GM23338 (cell line): ENCODE measurements around the gene PRR35. TPM values are rescaled to one million over a fixed set of nuclear protein-coding genes. Genes with fewer than 3 reads are reported as not detected.
A peak's percentile ranks its signal among the peaks of the same experiment; 100 is the strongest.

Experiments
- ATAC-seq: fragments of 200-7000 bp; cut with Tn5 transposase; 3 replicates; pipeline ENCODE4 v1.9.1; 2020
- DNase-seq: peaks from one replicate; pipeline ENCODE4 v3.0.0-alpha.2; 2015; ENCODE audit warnings: low spot score
- H2AFZ ChIP-seq: fragments of 200-600 bp; sonication (generic); 2 replicates; pipeline ENCODE4 v1.8.0; 2016; ENCODE audit warnings: antibody characterized with exemption, mild to moderate bottlenecking, moderate library complexity
- H3F3A ChIP-seq: fragments of 200-600 bp; sonication (generic); replicated peaks from 2 replicates; pipeline ENCODE4 v1.8.0; 2017; ENCODE audit warnings: antibody characterized with exemption, mixed run types, low read depth
- H3K27ac ChIP-seq: fragments of 200-600 bp; sonication (generic); 2 replicates; pipeline ENCODE4 v1.6.1; 2016; ENCODE audit warnings: low read depth
- H3K27me3 ChIP-seq: fragments of 200-600 bp; sonication (generic); 2 replicates; pipeline ENCODE4 v1.8.0; 2016; ENCODE audit warnings: mild to moderate bottlenecking, mixed run types, moderate library complexity; ENCODE audit not compliant: insufficient read depth
- H3K36me3 ChIP-seq: fragments of 200-600 bp; sonication (generic); 2 replicates; pipeline ENCODE4 v1.8.0; 2016; ENCODE audit warnings: mild to moderate bottlenecking; ENCODE audit not compliant: insufficient read depth
- H3K4me1 ChIP-seq: fragments of 200-600 bp; sonication (generic); 2 replicates; pipeline ENCODE4 v1.8.0; 2016; ENCODE audit warnings: mild to moderate bottlenecking, moderate library complexity; ENCODE audit not compliant: insufficient read depth
- H3K4me2 ChIP-seq: fragments of 200-600 bp; sonication (generic); 2 replicates; pipeline ENCODE4 v1.7.1; 2017; ENCODE audit warnings: mixed run types
- H3K4me3 ChIP-seq: fragments of 200-600 bp; sonication (generic); 2 replicates; pipeline ENCODE4 v1.6.1; 2016; ENCODE audit warnings: mixed run types
- H3K79me2 ChIP-seq: fragments of 200-600 bp; sonication (generic); replicated peaks from 2 replicates; pipeline ENCODE4 v1.8.0; 2017; ENCODE audit warnings: mild to moderate bottlenecking; ENCODE audit not compliant: insufficient read depth
- H3K9me2 ChIP-seq: fragments of 200-600 bp; sonication (generic); 2 replicates; pipeline ENCODE4 v1.8.0; 2017; ENCODE audit not compliant: insufficient read depth
- H4K20me1 ChIP-seq: fragments of 200-600 bp; sonication (generic); replicated peaks from 2 replicates; pipeline ENCODE4 v1.8.0; 2017; ENCODE audit warnings: mild to moderate bottlenecking; ENCODE audit not compliant: insufficient read depth
- H3K27ac Mint-ChIP-seq: 2 replicates; pipeline ENCODE4 v1.8.0; 2020; ENCODE audit warnings: inconsistent platforms, mild to moderate bottlenecking, moderate library complexity, mixed read lengths
- H3K27me3 Mint-ChIP-seq: 3 replicates; pipeline ENCODE4 v1.8.0; 2022; ENCODE audit warnings: low read depth, mild to moderate bottlenecking, moderate library complexity, mixed read lengths, inconsistent platforms; ENCODE audit not compliant: insufficient read depth, poor library complexity
- H3K36me3 Mint-ChIP-seq: 3 replicates; pipeline ENCODE4 v1.8.0; 2021; ENCODE audit warnings: low read depth, mild to moderate bottlenecking, inconsistent platforms, moderate library complexity, mixed read lengths
- H3K4me1 Mint-ChIP-seq: 3 replicates; pipeline ENCODE4 v1.8.0; 2020; ENCODE audit warnings: mild to moderate bottlenecking, inconsistent platforms, mixed read lengths
- H3K4me3 Mint-ChIP-seq: 3 replicates; pipeline ENCODE4 v1.8.0; 2021; ENCODE audit warnings: moderate library complexity, mild to moderate bottlenecking, inconsistent platforms, mixed read lengths
- H3K9me3 Mint-ChIP-seq: 3 replicates; pipeline ENCODE4 v1.8.0; 2020; ENCODE audit warnings: moderate library complexity, mild to moderate bottlenecking, inconsistent platforms, mixed read lengths
- CREB1 ChIP-seq: fragments of 250-450 bp; sonication (Bioruptor Pico); IDR thresholded peaks from 2 replicates; pipeline ENCODE4 v1.5.0; 2020; ENCODE audit warnings: low read depth, mild to moderate bottlenecking, moderate library complexity
- ETS1 ChIP-seq: IDR thresholded peaks from 2 replicates; pipeline ENCODE4 v1.6.1; 2016; ENCODE audit warnings: antibody characterized with exemption
- EZH2 ChIP-seq: fragments of 200-600 bp; sonication (generic); IDR thresholded peaks from one replicate; pipeline ENCODE4 v1.8.0; 2017; ENCODE audit warnings: antibody characterized with exemption, mild to moderate bottlenecking, low read depth; ENCODE audit not compliant: unreplicated experiment
- EZH2phosphoT487 ChIP-seq: fragments of 200-600 bp; sonication (generic); IDR thresholded peaks from one replicate; pipeline ENCODE4 v1.8.1; 2018; ENCODE audit warnings: antibody characterized with exemption; ENCODE audit not compliant: unreplicated experiment
- JUNB ChIP-seq: IDR thresholded peaks from one replicate; pipeline ENCODE4 v1.6.1; 2016; ENCODE audit warnings: antibody characterized with exemption; ENCODE audit not compliant: unreplicated experiment
- NANOG ChIP-seq: IDR thresholded peaks from 2 replicates; pipeline ENCODE4 v1.6.1; 2016; ENCODE audit warnings: antibody characterized with exemption, borderline replicate concordance
- POLR2AphosphoS5 ChIP-seq: IDR thresholded peaks from 2 replicates; pipeline ENCODE4 v1.6.1; 2016; ENCODE audit warnings: antibody characterized with exemption, low read depth
- REST ChIP-seq: IDR thresholded peaks from one replicate; pipeline ENCODE4 v1.6.1; 2018; ENCODE audit warnings: antibody characterized with exemption; ENCODE audit not compliant: unreplicated experiment
- STAT1 ChIP-seq: IDR thresholded peaks from one replicate; pipeline ENCODE4 v1.6.1; 2016; ENCODE audit warnings: antibody characterized with exemption; ENCODE audit not compliant: unreplicated experiment
- ZNF114 ChIP-seq: fragments of 250-450 bp; sonication (Bioruptor Pico); IDR thresholded peaks from 2 replicates; pipeline ENCODE4 v1.5.0; 2020; ENCODE audit warnings: mild to moderate bottlenecking, moderate library complexity
- ZNF331 ChIP-seq: fragments of 250-450 bp; sonication (Bioruptor Pico); IDR thresholded peaks from 2 replicates; pipeline ENCODE4 v1.5.0; 2020; ENCODE audit warnings: low read depth, mild to moderate bottlenecking, moderate library complexity
- ZNF462 ChIP-seq: fragments of 250-450 bp; sonication (Bioruptor Pico); IDR thresholded peaks from 2 replicates; pipeline ENCODE4 v1.5.0; 2020; ENCODE audit warnings: mild to moderate bottlenecking, moderate library complexity
- polyA plus RNA-seq: library from polyadenylated mRNA; unstranded; fragments of >200 nt; fragmentation: Nextera tagmentation; extraction: Ambion mirVana; gene quantifications from 2 replicates; pipeline ENCODE4 v1.2.1, GENCODE V29; 2016
- total RNA-seq: library from RNA; depleted of rRNA; stranded (reverse); fragments of >200 nt; shearing (Covaris generic); gene quantifications from 2 replicates; pipeline ENCODE4 v1.2.3, GENCODE V29; 2014
- TF ChIP-seq, protein P1 (sequence below), 2 experiments: fragments of 200-600 bp in 1 of 2; sonication (generic) in 1 of 2; conservative IDR thresholded peaks; 2 replicates each; pipeline versions ENCODE4 v1.5.1 to v1.6.1; 2016 to 2017; ENCODE audit warnings: antibody characterized with exemption in 2 of 2, low read depth in 2 of 2, mild to moderate bottlenecking in 2 of 2, moderate library complexity in 1 of 2

Gene PRR35
- total and polyA plus RNA-seq, 2 experiments from 2014 or later, result 0.32 to 1.4 TPM

- peak overlapping the region; percentile 92 for H3K4me2 ChIP-seq
- no peak overlapping the region for H3K27ac ChIP-seq
- H3K79me2 ChIP-seq, result peaks cover 64% of the 10 kb centered on the region
- no peaks in the 10 kb centered on the region; the same call in 2 of the 3 replicates for H3K9me3 Mint-ChIP-seq
- H4K20me1 ChIP-seq, result peaks cover 42% of the 10 kb centered on the region
- peak overlapping the region; percentile 86 for H3K4me3 Mint-ChIP-seq
- H3K27me3 ChIP-seq, result no peaks in the 10 kb centered on the region
- H3K36me3 ChIP-seq, result no peaks in the 10 kb centered on the region
- ATAC-seq (no peak), DNase-seq (no peak)
- no peak overlapping the region for H2AFZ ChIP-seq
- H3K4me1 Mint-ChIP-seq, result peaks cover 20% of the 10 kb centered on the region
- H3K36me3 Mint-ChIP-seq, result peaks cover 5% of the 10 kb centered on the region; the same call in 2 of the 3 replicates
- H3K4me1 ChIP-seq, result peaks cover 6% of the 10 kb centered on the region; the same call in 1 of the 2 replicates
- no peak for TF ChIP-seq ETS1
- no peak for TF ChIP-seq ZNF114 (CRISPR knock-in tag)
- TF ChIP-seq ZNF331 (CRISPR knock-in tag), result no peak
- TF ChIP-seq STAT1, result no peak
- TF ChIP-seq REST, result no peak
- TF ChIP-seq NANOG, result no peak
- no peak for TF ChIP-seq EZH2
- TF ChIP-seq EZH2phosphoT487, result no peak
- no peak for TF ChIP-seq POLR2AphosphoS5
- no peak for TF ChIP-seq JUNB
- TF ChIP-seq CREB1, result no peak
- no peak for TF ChIP-seq ZNF462 (CRISPR knock-in tag)
- TF ChIP-seq, protein P1, sequence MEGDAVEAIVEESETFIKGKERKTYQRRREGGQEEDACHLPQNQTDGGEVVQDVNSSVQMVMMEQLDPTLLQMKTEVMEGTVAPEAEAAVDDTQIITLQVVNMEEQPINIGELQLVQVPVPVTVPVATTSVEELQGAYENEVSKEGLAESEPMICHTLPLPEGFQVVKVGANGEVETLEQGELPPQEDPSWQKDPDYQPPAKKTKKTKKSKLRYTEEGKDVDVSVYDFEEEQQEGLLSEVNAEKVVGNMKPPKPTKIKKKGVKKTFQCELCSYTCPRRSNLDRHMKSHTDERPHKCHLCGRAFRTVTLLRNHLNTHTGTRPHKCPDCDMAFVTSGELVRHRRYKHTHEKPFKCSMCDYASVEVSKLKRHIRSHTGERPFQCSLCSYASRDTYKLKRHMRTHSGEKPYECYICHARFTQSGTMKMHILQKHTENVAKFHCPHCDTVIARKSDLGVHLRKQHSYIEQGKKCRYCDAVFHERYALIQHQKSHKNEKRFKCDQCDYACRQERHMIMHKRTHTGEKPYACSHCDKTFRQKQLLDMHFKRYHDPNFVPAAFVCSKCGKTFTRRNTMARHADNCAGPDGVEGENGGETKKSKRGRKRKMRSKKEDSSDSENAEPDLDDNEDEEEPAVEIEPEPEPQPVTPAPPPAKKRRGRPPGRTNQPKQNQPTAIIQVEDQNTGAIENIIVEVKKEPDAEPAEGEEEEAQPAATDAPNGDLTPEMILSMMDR (conservative IDR thresholded peaks at IDR 0.05; ENCODE audit: low read depth in 2 of 2), result no peak
- H3K27me3 Mint-ChIP-seq, result peaks cover 11% of the 10 kb centered on the region
- H3F3A ChIP-seq, result 0 out of 2 replicates have a peak, but pooled peaks cover 8% of the 10 kb centered on the region
- H3K4me3 ChIP-seq, result peak overlapping the region; percentile 79
- no peaks in the 10 kb centered on the region for H3K9me2 ChIP-seq
- no peak overlapping the region for H3K27ac Mint-ChIP-seq
Measured at GRCh38 chr16:529012-529575, 31.1 kb upstream of the PRR35 start.
